MM.1S (cell line): ENCODE data around the gene C3orf18.

Experiments used
- CTCF ChIP-seq: fragments of 300-600 bp; sonication (generic); IDR thresholded peaks from 2 replicates; pipeline ENCODE4 v1.5.1; 2016; ENCODE audit warnings: antibody characterized with exemption, low read length, mixed read lengths
- EZH2 ChIP-seq: fragments of 300-600 bp; sonication (generic); optimal IDR thresholded peaks from 2 replicates; pipeline ENCODE3; 2017; ENCODE audit warnings: low read depth, mild to moderate bottlenecking, antibody characterized with exemption, low read length, mixed read lengths

GRCh38 chr3:50554553-50554952 is 13.0 kb downstream of the C3orf18 start:
- TF ChIP-seq EZH2, result no peak
- no peak for TF ChIP-seq CTCF
